ENCODE results near the gene POLR1E. TPM values are rescaled to one million over a fixed set of nuclear protein-coding genes. Genes with fewer than 3 reads are reported as not detected.

POLR1E gene
- total and polyA plus RNA-seq, 10 of the 15 experiments (the other 5 are each of a cell fraction or from before 2014, with no cell fraction given) = 13.7 to 71.3 (median 50.4) TPM

GRCh38 chr9:37485389-37486255 is at the start of gene POLR1E (continued):
- TF ChIP-seq HSF1 (IDR thresholded peaks at IDR 0.05; ENCODE audit: low read depth, low read length) (no peak), ZZZ3 (IDR thresholded peaks at IDR 0.05; ENCODE audit: control insufficient read depth, insufficient read length, low read depth) (no peak), STAT3 (IDR thresholded peaks at IDR 0.05; ENCODE audit: low read depth, low read length) (no peak), HCFC1 (IDR thresholded peaks at IDR 0.05; ENCODE audit: low read length) (peak; percentile 56), HDAC6 (IDR thresholded peaks at IDR 0.05; ENCODE audit: unreplicated experiment) (no peak), ZNF592 (IDR thresholded peaks at IDR 0.05) (no peak), KAT2A (conservative IDR thresholded peaks at IDR 0.05; ENCODE audit: control insufficient read depth, low read depth, low read length) (no peak), CHD2 (IDR thresholded peaks at IDR 0.05; ENCODE audit: borderline replicate concordance, low read depth, low read length) (0 out of 2 replicates have a peak, but pooled peaks have one; percentile 63), RAD21 (IDR thresholded peaks at IDR 0.05; ENCODE audit: insufficient read depth, low read depth, low read length) (no peak), MEF2A (IDR thresholded peaks at IDR 0.05; ENCODE audit: insufficient read depth, low read depth, low read length) (no peak), TCF12 (IDR thresholded peaks at IDR 0.05; ENCODE audit: low read depth, low read length) (peak; percentile 32; the same call in 1 of the 2 replicates)
- TF ChIP-seq, protein P1, sequence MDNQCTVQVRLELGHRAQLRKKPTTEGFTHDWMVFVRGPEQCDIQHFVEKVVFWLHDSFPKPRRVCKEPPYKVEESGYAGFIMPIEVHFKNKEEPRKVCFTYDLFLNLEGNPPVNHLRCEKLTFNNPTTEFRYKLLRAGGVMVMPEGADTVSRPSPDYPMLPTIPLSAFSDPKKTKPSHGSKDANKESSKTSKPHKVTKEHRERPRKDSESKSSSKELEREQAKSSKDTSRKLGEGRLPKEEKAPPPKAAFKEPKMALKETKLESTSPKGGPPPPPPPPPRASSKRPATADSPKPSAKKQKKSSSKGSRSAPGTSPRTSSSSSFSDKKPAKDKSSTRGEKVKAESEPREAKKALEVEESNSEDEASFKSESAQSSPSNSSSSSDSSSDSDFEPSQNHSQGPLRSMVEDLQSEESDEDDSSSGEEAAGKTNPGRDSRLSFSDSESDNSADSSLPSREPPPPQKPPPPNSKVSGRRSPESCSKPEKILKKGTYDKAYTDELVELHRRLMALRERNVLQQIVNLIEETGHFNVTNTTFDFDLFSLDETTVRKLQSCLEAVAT (IDR thresholded peaks at IDR 0.05) = no peak
- TF ChIP-seq, protein P2, sequence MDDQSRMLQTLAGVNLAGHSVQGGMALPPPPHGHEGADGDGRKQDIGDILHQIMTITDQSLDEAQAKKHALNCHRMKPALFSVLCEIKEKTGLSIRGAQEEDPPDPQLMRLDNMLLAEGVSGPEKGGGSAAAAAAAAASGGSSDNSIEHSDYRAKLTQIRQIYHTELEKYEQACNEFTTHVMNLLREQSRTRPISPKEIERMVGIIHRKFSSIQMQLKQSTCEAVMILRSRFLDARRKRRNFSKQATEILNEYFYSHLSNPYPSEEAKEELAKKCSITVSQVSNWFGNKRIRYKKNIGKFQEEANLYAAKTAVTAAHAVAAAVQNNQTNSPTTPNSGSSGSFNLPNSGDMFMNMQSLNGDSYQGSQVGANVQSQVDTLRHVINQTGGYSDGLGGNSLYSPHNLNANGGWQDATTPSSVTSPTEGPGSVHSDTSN (IDR thresholded peaks at IDR 0.05; ENCODE audit: insufficient replicate concordance, low read depth, low read length) = no peak
- TF ChIP-seq, protein P3, sequence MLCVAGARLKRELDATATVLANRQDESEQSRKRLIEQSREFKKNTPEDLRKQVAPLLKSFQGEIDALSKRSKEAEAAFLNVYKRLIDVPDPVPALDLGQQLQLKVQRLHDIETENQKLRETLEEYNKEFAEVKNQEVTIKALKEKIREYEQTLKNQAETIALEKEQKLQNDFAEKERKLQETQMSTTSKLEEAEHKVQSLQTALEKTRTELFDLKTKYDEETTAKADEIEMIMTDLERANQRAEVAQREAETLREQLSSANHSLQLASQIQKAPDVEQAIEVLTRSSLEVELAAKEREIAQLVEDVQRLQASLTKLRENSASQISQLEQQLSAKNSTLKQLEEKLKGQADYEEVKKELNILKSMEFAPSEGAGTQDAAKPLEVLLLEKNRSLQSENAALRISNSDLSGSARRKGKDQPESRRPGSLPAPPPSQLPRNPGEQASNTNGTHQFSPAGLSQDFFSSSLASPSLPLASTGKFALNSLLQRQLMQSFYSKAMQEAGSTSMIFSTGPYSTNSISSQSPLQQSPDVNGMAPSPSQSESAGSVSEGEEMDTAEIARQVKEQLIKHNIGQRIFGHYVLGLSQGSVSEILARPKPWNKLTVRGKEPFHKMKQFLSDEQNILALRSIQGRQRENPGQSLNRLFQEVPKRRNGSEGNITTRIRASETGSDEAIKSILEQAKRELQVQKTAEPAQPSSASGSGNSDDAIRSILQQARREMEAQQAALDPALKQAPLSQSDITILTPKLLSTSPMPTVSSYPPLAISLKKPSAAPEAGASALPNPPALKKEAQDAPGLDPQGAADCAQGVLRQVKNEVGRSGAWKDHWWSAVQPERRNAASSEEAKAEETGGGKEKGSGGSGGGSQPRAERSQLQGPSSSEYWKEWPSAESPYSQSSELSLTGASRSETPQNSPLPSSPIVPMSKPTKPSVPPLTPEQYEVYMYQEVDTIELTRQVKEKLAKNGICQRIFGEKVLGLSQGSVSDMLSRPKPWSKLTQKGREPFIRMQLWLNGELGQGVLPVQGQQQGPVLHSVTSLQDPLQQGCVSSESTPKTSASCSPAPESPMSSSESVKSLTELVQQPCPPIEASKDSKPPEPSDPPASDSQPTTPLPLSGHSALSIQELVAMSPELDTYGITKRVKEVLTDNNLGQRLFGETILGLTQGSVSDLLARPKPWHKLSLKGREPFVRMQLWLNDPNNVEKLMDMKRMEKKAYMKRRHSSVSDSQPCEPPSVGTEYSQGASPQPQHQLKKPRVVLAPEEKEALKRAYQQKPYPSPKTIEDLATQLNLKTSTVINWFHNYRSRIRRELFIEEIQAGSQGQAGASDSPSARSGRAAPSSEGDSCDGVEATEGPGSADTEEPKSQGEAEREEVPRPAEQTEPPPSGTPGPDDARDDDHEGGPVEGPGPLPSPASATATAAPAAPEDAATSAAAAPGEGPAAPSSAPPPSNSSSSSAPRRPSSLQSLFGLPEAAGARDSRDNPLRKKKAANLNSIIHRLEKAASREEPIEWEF (IDR thresholded peaks at IDR 0.05; ENCODE audit: insufficient replicate concordance, low read depth, low read length) = no peak

Data from GM12878 (cell line).